OCI-M2 (cell line): ENCODE measurements around the gene PRR36.
A peak's percentile ranks its signal among the peaks of the same experiment; 100 is the strongest.

Experiments used
- DNase-seq: peaks from one replicate; lab custom pipeline; 2025; ENCODE audit not compliant: unreplicated experiment; lab: John Stamatoyannopoulos, UW

Gene PRR36

GRCh38 chr19:7872306-7873204 is 1.6 kb downstream of the PRR36 start:
- no peak for DNase-seq

DNA sequence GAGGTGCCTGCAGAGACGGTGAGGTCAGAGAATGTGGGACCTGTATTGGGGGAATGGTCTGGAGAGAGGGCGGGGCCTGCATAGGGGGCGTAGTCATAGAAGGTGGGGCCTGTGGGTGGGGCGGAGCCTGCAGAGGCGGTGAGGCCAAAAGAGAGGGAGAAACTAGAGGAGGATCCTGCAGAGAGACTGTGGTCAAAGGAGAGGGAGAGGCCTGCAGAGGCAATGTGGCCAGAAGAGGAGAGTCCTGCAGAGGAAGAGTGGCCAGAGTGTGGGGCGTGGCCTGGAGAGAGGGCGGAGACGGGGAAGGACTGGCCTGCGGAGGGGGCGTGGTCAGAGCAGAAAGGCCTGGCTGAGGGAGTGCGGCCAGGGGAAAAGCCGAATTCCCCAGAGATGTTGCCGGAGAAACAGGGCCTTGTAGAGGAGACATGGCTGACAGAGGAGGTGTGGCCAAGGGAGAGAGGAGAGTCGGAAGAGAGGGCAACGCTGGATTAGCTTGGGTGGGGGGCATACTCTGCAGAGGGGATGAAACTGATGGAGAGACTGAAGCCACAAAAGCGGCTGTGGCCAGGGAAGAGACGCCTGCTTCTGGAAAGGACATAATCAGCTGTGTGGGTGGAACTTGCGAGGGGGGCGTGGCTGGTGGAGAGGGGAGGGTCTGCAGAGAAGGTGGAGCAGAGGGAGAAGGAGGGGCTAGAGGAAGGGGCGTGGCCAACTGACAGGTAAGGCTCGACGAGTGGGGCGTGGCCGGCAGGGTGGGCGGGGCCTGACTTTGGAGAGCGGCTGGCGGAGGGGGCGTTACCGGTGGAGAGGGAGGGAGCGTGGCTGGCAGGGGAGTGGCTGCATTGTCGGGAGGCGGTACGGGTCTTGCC is 2.5 kb downstream of the PRR36 start:
- peak; percentile 84 for DNase-seq

GRCh38 chr19:7870571-7871436 is 3.4 kb downstream of the PRR36 start:
- DNase-seq: peak; percentile 59

GRCh38 chr19:7869910-7870511 is 4.2 kb downstream of the PRR36 start:
- peak; percentile 30 for DNase-seq

GRCh38 chr19:7869453-7869909 is 4.7 kb downstream of the PRR36 start:
- DNase-seq: no peak

GRCh38 chr19:7868671-7869452 is 5.3 kb downstream of the PRR36 start:
- peak; percentile 77 for DNase-seq

- no peak for DNase-seq
Measured at GRCh38 chr19:7868326-7868670, 5.9 kb downstream of the PRR36 start.

GRCh38 chr19:7867092-7867844 is 6.9 kb downstream of the PRR36 start:
- no peak for DNase-seq

GRCh38 chr19:7866399-7867091 is 7.6 kb downstream of the PRR36 start:
- DNase-seq: no peak

DNA sequence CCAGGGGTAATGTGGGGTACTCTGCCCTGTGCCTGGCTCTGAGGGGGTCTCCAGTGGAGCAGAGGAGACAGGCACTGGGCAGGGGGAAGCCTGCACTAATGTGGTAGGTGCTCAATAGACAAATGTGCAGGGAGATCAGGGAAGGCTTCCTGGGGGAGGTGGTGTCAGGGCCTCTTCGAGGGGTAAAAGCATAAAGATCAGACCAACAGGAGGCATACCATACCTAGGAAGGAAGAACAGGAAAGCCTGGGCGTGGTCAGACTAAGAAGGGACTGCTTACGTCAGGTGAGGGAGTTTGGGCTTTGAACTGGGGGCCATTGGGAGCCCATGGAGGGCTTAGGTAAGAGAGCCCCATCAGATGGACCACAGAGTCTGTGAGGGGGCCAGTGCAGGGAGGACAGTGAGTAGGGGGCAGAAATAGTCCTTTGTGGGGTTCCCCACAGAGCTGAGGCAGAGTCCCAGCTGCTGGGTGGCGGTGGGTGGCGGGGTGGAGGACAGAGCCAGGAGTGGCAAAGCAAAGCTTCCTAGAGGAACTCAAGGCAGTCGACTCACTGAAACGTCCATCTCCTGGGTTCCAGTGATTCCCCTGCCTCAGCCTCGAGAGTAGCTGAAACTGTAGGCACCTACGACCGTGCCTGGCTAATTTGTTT is 8.8 kb downstream of the PRR36 start:
- no peak for DNase-seq

DNA sequence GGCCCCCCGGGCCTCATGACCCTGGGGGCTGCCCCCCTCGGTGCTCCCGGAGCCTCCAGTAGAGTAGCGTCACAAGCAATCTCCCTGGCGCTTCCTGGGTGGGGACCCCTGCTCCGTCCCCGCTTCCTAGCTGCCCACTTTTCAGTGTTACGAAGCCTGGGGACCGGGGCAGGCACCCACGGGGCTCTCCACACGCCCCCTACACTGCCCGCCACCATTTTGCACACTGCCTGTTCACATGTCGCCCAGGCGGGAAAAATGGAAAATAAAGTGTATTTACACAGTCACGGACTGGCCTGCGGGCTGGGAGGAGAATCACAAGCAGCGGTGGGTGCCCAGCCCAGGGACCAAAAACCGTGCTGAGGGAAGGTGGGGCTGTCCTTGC is 9.5 kb downstream of the PRR36 start:
- DNase-seq: no peak

DNA sequence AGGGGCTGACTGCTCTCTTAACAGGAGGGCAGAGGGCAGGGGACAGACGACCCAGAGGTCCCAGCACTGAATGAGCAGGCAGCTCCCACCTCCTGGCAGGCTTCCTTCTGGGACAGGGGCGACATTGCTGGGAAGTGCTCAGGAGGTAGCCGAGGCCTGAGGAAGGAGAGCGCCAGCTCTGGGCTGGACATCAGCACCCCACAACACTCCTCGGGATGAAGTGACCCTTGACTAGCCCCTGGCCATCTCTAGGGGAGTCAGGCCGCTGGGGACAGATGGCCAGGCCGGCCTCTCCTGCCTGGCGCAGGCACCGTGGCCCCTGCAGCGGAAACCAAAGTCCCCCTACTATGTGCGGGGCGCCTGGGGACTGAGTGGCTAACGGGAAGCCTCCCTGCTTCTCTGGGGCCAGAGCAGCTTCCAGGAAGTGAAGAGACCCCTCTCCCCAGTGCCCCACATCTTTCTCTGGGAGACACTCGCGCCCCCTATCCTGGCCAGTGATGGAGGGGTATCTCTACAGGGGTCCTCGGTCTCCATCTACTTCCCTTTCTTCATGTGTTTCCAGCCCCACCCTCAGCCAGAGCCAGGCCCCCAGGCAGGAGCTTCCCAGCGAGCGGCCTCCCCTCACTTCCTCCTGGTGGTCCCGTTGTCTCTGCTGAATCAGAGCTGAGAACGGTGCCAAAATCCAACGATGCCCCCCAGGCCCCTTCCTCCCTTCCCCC is 10.1 kb downstream of the PRR36 start:
- DNase-seq: no peak

GRCh38 chr19:7863157-7863970 is 10.8 kb downstream of the PRR36 start:
- DNase-seq: no peak

- DNase-seq: no peak
Measured at GRCh38 chr19:7862413-7862951, 11.7 kb downstream of the PRR36 start.

DNA sequence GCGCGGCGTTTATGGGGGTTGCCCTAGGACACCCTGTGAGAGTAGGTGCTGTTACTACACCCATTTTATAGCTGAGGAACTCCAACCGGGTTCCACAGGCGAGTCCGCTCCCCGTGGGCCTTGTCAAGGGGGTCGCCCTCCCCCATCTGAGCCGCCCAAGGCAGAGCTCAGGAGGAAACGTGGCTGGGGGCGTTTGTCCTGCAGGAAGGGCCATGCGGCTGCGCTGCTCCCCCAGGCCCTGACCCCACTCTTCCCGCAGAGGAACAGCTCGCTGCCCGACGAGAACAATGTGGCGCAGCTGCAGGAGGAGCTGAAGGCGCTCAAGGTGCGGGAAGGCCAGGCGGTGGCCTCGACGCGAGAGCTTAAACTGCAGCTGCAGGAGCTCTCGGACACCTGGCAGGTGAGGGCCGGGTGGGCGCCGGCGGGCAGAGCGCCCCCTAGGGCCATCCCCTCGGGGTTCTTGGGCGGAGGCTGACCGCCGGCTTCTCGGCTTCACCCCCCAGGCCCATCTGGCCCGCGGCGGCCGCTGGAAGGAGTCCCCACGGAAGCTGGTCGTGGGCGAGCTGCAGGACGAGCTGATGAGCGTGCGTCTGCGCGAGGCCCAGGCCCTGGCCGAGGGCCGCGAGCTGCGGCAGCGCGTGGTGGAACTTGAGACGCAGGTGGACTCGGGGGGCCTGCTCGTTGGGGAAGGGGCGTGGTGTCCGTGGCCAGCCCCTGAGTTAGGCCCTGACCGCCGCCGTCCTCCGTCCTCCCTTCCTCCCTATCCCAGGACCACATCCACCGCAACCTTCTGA is 12.4 kb downstream of the PRR36 start:
- DNase-seq: no peak
